ENCODE data around the gene POLR2A.

Gene POLR2A

GRCh38 chr17:7484067-7484918, at the start of gene POLR2A:
POLR2A (plus strand) TSS chr17:7484366.
- DNase-seq: peak; percentile 99

- peak; percentile 65 for DNase-seq
Observed at GRCh38 chr17:7435676-7436555, 48.2 kb upstream of the POLR2A start.

GRCh38 chr17:7436556-7437368, 47.4 kb upstream of the POLR2A start:
- peak; percentile 91 for DNase-seq

GRCh38 chr17:7437369-7437863, 46.8 kb upstream of the POLR2A start:
- DNase-seq: no peak

- peak; percentile 79 for DNase-seq
Observed at GRCh38 chr17:7437950-7438614, 46.1 kb upstream of the POLR2A start.

GRCh38 chr17:7438656-7439460, 45.3 kb upstream of the POLR2A start:
- no peak for DNase-seq

- DNase-seq: peak; percentile 35
Observed at GRCh38 chr17:7439462-7440112, 44.6 kb upstream of the POLR2A start, which contains the start of gene FGF11. FGF11 (plus strand) TSS chr17:7439512; CDS start chr17:7439621, 109 bp downstream.

GRCh38 chr17:7440113-7440833, 43.9 kb upstream of the POLR2A start:
- DNase-seq: peak; percentile 93

GRCh38 chr17:7440834-7441195, 43.4 kb upstream of the POLR2A start:
- DNase-seq: no peak

GRCh38 chr17:7441266-7441665, 42.9 kb upstream of the POLR2A start:
- DNase-seq: no peak

- no peak for DNase-seq
Observed at GRCh38 chr17:7442142-7442541, 42.0 kb upstream of the POLR2A start.

GRCh38 chr17:7443499-7444485, 40.4 kb upstream of the POLR2A start:
- no peak for DNase-seq

- peak; percentile 80 for DNase-seq
Observed at GRCh38 chr17:7444682-7445618, 39.2 kb upstream of the POLR2A start, which contains the start of gene CHRNB1. CHRNB1 (plus strand) TSS chr17:7445061; CDS start chr17:7445128, 67 bp downstream.

GRCh38 chr17:7445619-7445968, 38.6 kb upstream of the POLR2A start:
- no peak for DNase-seq

GRCh38 chr17:7448461-7448860, 35.7 kb upstream of the POLR2A start:
- DNase-seq: no peak

- no peak for DNase-seq
Observed at GRCh38 chr17:7459961-7460545, 24.1 kb upstream of the POLR2A start.

All from eye (tissue), 1 donor.